Fibroblast of the aortic adventitia (primary cell): ENCODE data around the gene C1orf53. TPM values are rescaled to one million over a fixed set of nuclear protein-coding genes. Genes with fewer than 3 reads are reported as not detected.

Experiments
- DNase-seq: peaks from one replicate; pipeline ENCODE4 v3.0.0-alpha.2; 2010; ENCODE audit warnings: low read depth
- H3K4me3 ChIP-seq: 2 replicates; pipeline ENCODE4 v1.5.1; 2011; ENCODE audit warnings: low read depth, mild to moderate bottlenecking, control low read depth, low read length, moderate library complexity
- CTCF ChIP-seq: IDR thresholded peaks from 2 replicates; pipeline ENCODE4 v1.5.1; 2011; ENCODE audit warnings: mild to moderate bottlenecking, low read length, control low read depth, inconsistent platforms; ENCODE audit not compliant: insufficient read depth
- total RNA-seq: library from RNA; depleted of rRNA; stranded (reverse); fragments of >200 nt; gene quantifications from 2 replicates; pipeline ENCODE4 v1.2.3, GENCODE V29; 2012; ENCODE audit warnings: low replicate concordance

Gene C1orf53
- total RNA-seq, 1 donor, result 4.5 TPM

GRCh38 chr1:197896301-197896700, 6.1 kb upstream of the C1orf53 start:
- TF ChIP-seq CTCF, result no peak
- H3K4me3 ChIP-seq, result no peak overlapping the region

GRCh38 chr1:197899037-197899436, 3.4 kb upstream of the C1orf53 start:
- H3K4me3 ChIP-seq, result no peak overlapping the region
- DNase-seq, result no peak
- TF ChIP-seq CTCF, result no peak

More at GRCh38 chr1:197896301-197896700, 6.1 kb upstream of the C1orf53 start:
- no peak for DNase-seq

GRCh38 chr1:197902131-197902453, 338 bp upstream of the C1orf53 start:
- peak overlapping the region; percentile 75 for H3K4me3 ChIP-seq
- no peak for TF ChIP-seq CTCF
- DNase-seq, result no peak

- no peak for DNase-seq
- peak overlapping the region; percentile 75 for H3K4me3 ChIP-seq
- TF ChIP-seq CTCF, result no peak
Observed at GRCh38 chr1:197903196-197903514, 725 bp downstream of the C1orf53 start.

GRCh38 chr1:197904126-197904787, 1.8 kb downstream of the C1orf53 start:
- no peak for TF ChIP-seq CTCF
- DNase-seq, result no peak
- no peak overlapping the region for H3K4me3 ChIP-seq

GRCh38 chr1:197905699-197906351, 3.4 kb downstream of the C1orf53 start:
- DNase-seq, result no peak
- no peak for TF ChIP-seq CTCF
- H3K4me3 ChIP-seq, result no peak overlapping the region
